Psoas muscle (tissue), 8 donors: ENCODE data around the gene RNF43. TPM values are rescaled to one million over a fixed set of nuclear protein-coding genes. Genes with fewer than 3 reads are reported as not detected.

Experiments
- ATAC-seq, 4 donors: fragments of 200-7000 bp; cut with Tn5 transposase; one replicate each; pipeline ENCODE4 v1.9.1; 2020; ENCODE audit warnings: moderate library complexity in 3 of 4, mild to moderate bottlenecking in 2 of 4
- DNase-seq, 2 donors: peaks; one replicate each; pipeline ENCODE4 v3.0.0-alpha.2; 2020
- H3K27ac ChIP-seq: fragments of 200-600 bp; one replicate; pipeline ENCODE4 v1.8.0; 2022
- H3K27me3 ChIP-seq, 3 donors: fragments of 200-600 bp in 1 of 3; one replicate each; pipeline versions ENCODE4 v1.6.1 to v1.8.0; 2013 to 2022; ENCODE audit warnings: low read length in 2 of 3, mild to moderate bottlenecking in 2 of 3, moderate library complexity in 1 of 3; ENCODE audit not compliant: insufficient read depth in 3 of 3
- H3K36me3 ChIP-seq, 2 donors: fragments of 200-600 bp in 1 of 2; one replicate each; pipeline versions ENCODE4 v1.6.1 to v1.8.0; 2013 to 2022; ENCODE audit warnings: low read depth in 1 of 2, mild to moderate bottlenecking in 1 of 2, moderate library complexity in 1 of 2; ENCODE audit not compliant: insufficient read depth in 1 of 2
- H3K4me1 ChIP-seq: fragments of 200-600 bp; one replicate; pipeline ENCODE4 v1.8.0; 2022
- H3K4me3 ChIP-seq: fragments of 200-600 bp; one replicate; pipeline ENCODE4 v1.8.0; 2022; ENCODE audit warnings: mild to moderate bottlenecking
- H3K9me3 ChIP-seq: fragments of 200-600 bp; one replicate; pipeline ENCODE4 v1.8.0; 2022
- CTCF ChIP-seq: fragments of 200-600 bp; IDR thresholded peaks from one replicate; pipeline ENCODE4 v1.8.0; 2022; ENCODE audit warnings: antibody characterized with exemption
- WGBS, 3 donors: extraction: QIAGEN DNeasy Blood & Tissue Kit; methylation state at CpG; one replicate each; pipeline versions ENCODE4 v1.1.6 to v1.1.7; 2013; 5-methylcytosine and 5-hydroxymethylcytosine counted together
- intact Hi-C, 2 donors: fragments of 100-400 bp; cut with DNase I; formaldehyde crosslinking; loops; one replicate each; pipeline versions ENCODE4 v1.11.0 to v1.14.2; 2022
- polyA plus RNA-seq, 3 donors: library from polyadenylated mRNA; stranded (reverse); fragments of 200-250 nt; gene quantifications; one replicate each; pipeline ENCODE4 v1.2.3, GENCODE V29; 2013
- total RNA-seq, 4 donors: library from RNA; stranded (reverse); fragmentation: NEBNext Ultra II Directional in 2 of 4; extraction: Animal tissue kit (Norgen Biotek cat#: 25700) in 2 of 4; gene quantifications; one replicate each; pipeline versions ENCODE4 v1.2.1 to v1.2.4, GENCODE V29; 2021 to 2023
- donor health status: healthy with polysubstance abuse.
- donor health status: DM: no; HTN: no; CAD: no; lungs with moderate emphysema.
- donor health status: Bipolar disorder and iron deficiency.
- donor health status: healthy.
- donor health status: DM: yes; HTN: yes; CAD: no.
- donor health status: DM: no; HTN: no; CAD: no.
- donor health status: DM: no; HTN: no; CAD: no.
- donor health status: DM: yes; HTN: yes; CAD: no.

The RNF43 gene
- total and polyA plus RNA-seq, 7 donors = 0.03 to 0.25 (median 0.06) TPM; not detected in 3

- no peak for ATAC-seq
- no peak for DNase-seq
- Histone ChIP-seq H3K27ac (no peak overlapping the region), H3K4me3 (no peak overlapping the region), H3K27me3 (peaks cover 0 to 10% (median under 1%) of the 10 kb centered on the region in 3 donors), H3K4me1 (no peaks in the 10 kb centered on the region), H3K9me3 (no peaks in the 10 kb centered on the region), H3K36me3 (no peaks in the 10 kb centered on the region)
- intact Hi-C loops = no loop called here
- WGBS, 3 donors = 81 to 90% (median 89%) methylated on average over 1 of the region's 1 CpG
- TF ChIP-seq CTCF = no peak
These were observed 29.5 kb downstream of the RNF43 start for GRCh38 chr17:58387834-58388233.

- intact Hi-C loops = no loop called here
- Histone ChIP-seq H3K27ac (no peak overlapping the region), H3K4me3 (no peak overlapping the region), H3K27me3 (peaks cover 0 to 8% (median 0%) of the 10 kb centered on the region in 3 donors), H3K9me3 (no peaks in the 10 kb centered on the region), H3K36me3 (no peaks in the 10 kb centered on the region), H3K4me1 (no peaks in the 10 kb centered on the region)
- ATAC-seq = no peak
- WGBS, 3 donors = 72 to 77% (median 72%) methylated on average over 3 of the region's 3 CpGs
- DNase-seq = no peak
- no peak for TF ChIP-seq CTCF
These were observed 30.6 kb downstream of the RNF43 start for GRCh38 chr17:58386708-58387107.

GRCh38 chr17:58385359-58385899, 31.9 kb downstream of the RNF43 start:
- no peak for TF ChIP-seq CTCF
- no peaks in the 10 kb centered on the region for H3K9me3 ChIP-seq
- H3K27ac ChIP-seq = no peak overlapping the region
- H3K4me3 ChIP-seq = no peak overlapping the region
- no peaks in the 10 kb centered on the region for H3K4me1 ChIP-seq
- intact Hi-C loops = no loop called here
- ATAC-seq (no peak), DNase-seq (no peak)
- peaks cover 0 to 4% (median 0%) of the 10 kb centered on the region in 3 donors for H3K27me3 ChIP-seq
- no peaks in the 10 kb centered on the region for H3K36me3 ChIP-seq
- WGBS, 3 donors = 33 to 50% (median 40%) methylated on average over 4 of the region's 4 CpGs

GRCh38 chr17:58384897-58385296, 32.4 kb downstream of the RNF43 start:
- TF ChIP-seq CTCF = no peak
- intact Hi-C loops = no loop called here
- DNase-seq = no peak
- ATAC-seq = no peak
- Histone ChIP-seq H3K4me1 (no peaks in the 10 kb centered on the region), H3K4me3 (no peak overlapping the region), H3K27me3 (peaks cover 0 to 4% (median 0%) of the 10 kb centered on the region in 3 donors), H3K36me3 (no peaks in the 10 kb centered on the region), H3K27ac (no peak overlapping the region), H3K9me3 (no peaks in the 10 kb centered on the region)
- WGBS, 3 donors = 72 to 82% (median 77%) methylated on average over 3 of the region's 3 CpGs

GRCh38 chr17:58383892-58384462, 33.4 kb downstream of the RNF43 start:
- no peaks in the 10 kb centered on the region for H3K36me3 ChIP-seq
- H3K4me1 ChIP-seq = no peaks in the 10 kb centered on the region
- H3K27me3 ChIP-seq = peaks cover 0 to 4% (median 0%) of the 10 kb centered on the region in 3 donors
- no peak for ATAC-seq
- H3K27ac ChIP-seq = no peak overlapping the region
- TF ChIP-seq CTCF = no peak
- H3K4me3 ChIP-seq = no peak overlapping the region
- intact Hi-C loops = no loop called here
- H3K9me3 ChIP-seq = no peaks in the 10 kb centered on the region
- no peak for DNase-seq
- whole genome bisulfite sequencing, 3 donors = 78 to 80% (median 78%) methylated on average over 4 of the region's 4 CpGs
